ENCODE results near the gene SEPTIN8.

The SEPTIN8 gene

GRCh38 chr5:132788990-132789886 is 12.2 kb upstream of the SEPTIN8 start:
- TF ChIP-seq FOXP2 (optimal IDR thresholded peaks at IDR 0.05; ENCODE audit: borderline replicate concordance, extremely low read depth, extremely low read length, insufficient read depth) (no peak), POLR2AphosphoS5 (IDR thresholded peaks at IDR 0.05; ENCODE audit: low read depth, low read length) (no peak)

- no peak for TF ChIP-seq POLR2AphosphoS5 (IDR thresholded peaks at IDR 0.05; ENCODE audit: low read depth, low read length)
- no peak for TF ChIP-seq TAF1 (IDR thresholded peaks at IDR 0.05; ENCODE audit: borderline replicate concordance, insufficient read depth, low read length)
- TF ChIP-seq SIN3A (IDR thresholded peaks at IDR 0.05; ENCODE audit: borderline replicate concordance, insufficient read depth, low read length), result no peak
- no peak for TF ChIP-seq FOXP2 (optimal IDR thresholded peaks at IDR 0.05; ENCODE audit: borderline replicate concordance, extremely low read depth, extremely low read length, insufficient read depth)
- TF ChIP-seq REST (IDR thresholded peaks at IDR 0.05; ENCODE audit: insufficient read depth in 1 of 2, low read depth in 2 of 2, low read length in 2 of 2), result no peak
These were observed 11.5 kb upstream of the SEPTIN8 start for GRCh38 chr5:132788508-132788907.

- TF ChIP-seq FOXP2 (optimal IDR thresholded peaks at IDR 0.05; ENCODE audit: borderline replicate concordance, extremely low read depth, extremely low read length, insufficient read depth), result no peak
- TF ChIP-seq POLR2AphosphoS5 (IDR thresholded peaks at IDR 0.05; ENCODE audit: low read depth, low read length), result no peak
- no peak for TF ChIP-seq SIN3A (IDR thresholded peaks at IDR 0.05; ENCODE audit: borderline replicate concordance, insufficient read depth, low read length)
- TF ChIP-seq REST (IDR thresholded peaks at IDR 0.05; ENCODE audit: insufficient read depth in 1 of 2, low read depth in 2 of 2, low read length in 2 of 2), result no peak
- TF ChIP-seq TAF1 (IDR thresholded peaks at IDR 0.05; ENCODE audit: borderline replicate concordance, insufficient read depth, low read length), result no peak
These were observed 10.0 kb upstream of the SEPTIN8 start for GRCh38 chr5:132787076-132787475.

GRCh38 chr5:132785864-132786263 is 8.8 kb upstream of the SEPTIN8 start:
- no peak for TF ChIP-seq TAF1 (IDR thresholded peaks at IDR 0.05; ENCODE audit: borderline replicate concordance, insufficient read depth, low read length)
- TF ChIP-seq REST (IDR thresholded peaks at IDR 0.05; ENCODE audit: insufficient read depth in 1 of 2, low read depth in 2 of 2, low read length in 2 of 2), result no peak
- TF ChIP-seq FOXP2 (optimal IDR thresholded peaks at IDR 0.05; ENCODE audit: borderline replicate concordance, extremely low read depth, extremely low read length, insufficient read depth), result no peak
- TF ChIP-seq POLR2AphosphoS5 (IDR thresholded peaks at IDR 0.05; ENCODE audit: low read depth, low read length), result no peak
- no peak for TF ChIP-seq SIN3A (IDR thresholded peaks at IDR 0.05; ENCODE audit: borderline replicate concordance, insufficient read depth, low read length)

GRCh38 chr5:132785365-132785764 is 8.3 kb upstream of the SEPTIN8 start:
- TF ChIP-seq TAF1 (IDR thresholded peaks at IDR 0.05; ENCODE audit: borderline replicate concordance, insufficient read depth, low read length) (no peak), POLR2AphosphoS5 (IDR thresholded peaks at IDR 0.05; ENCODE audit: low read depth, low read length) (no peak), FOXP2 (optimal IDR thresholded peaks at IDR 0.05; ENCODE audit: borderline replicate concordance, extremely low read depth, extremely low read length, insufficient read depth) (no peak), REST (IDR thresholded peaks at IDR 0.05; ENCODE audit: insufficient read depth in 1 of 2, low read depth in 2 of 2, low read length in 2 of 2) (no peak), SIN3A (IDR thresholded peaks at IDR 0.05; ENCODE audit: borderline replicate concordance, insufficient read depth, low read length) (no peak)

Measured in PFSK-1 (cell line).